ENCODE data around the gene SNHG17.
A peak's percentile ranks its signal among the peaks of the same experiment; 100 is the strongest.
"Not testable (repeated sequence)": the region's sequence is repeated elsewhere in the genome, so short reads cannot be mapped to it uniquely, and the experiment has no call there.

Gene SNHG17

GRCh38 chr20:38434770-38435554, at the start of gene SNHG17:
Gene SNHG17, minus strand, starts transcription at chr20:38435328.
- DNase-seq (ENCODE audit: low spot score), result peak; percentile 86

DNA sequence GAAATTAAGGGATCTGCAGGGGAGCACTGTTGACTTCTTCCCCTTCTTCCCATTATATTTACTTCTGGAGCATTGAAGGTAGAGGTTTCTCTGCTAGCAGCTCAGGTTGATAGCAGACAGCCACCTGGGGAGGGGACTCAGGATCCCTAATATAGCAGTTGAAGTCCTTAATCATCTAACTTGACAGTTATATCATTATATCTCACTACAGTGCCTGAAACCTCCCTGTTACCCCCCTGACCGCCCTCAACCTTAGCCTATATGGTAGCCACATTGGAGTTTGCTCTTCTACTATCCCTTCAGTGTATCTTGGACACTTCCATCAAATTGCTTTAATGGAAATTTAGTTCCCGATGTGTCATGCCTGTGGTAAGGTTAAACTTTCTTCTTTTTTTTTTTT, 44.5 kb upstream of the SNHG17 start:
- DNase-seq (ENCODE audit: low spot score), result no peak

DNA sequence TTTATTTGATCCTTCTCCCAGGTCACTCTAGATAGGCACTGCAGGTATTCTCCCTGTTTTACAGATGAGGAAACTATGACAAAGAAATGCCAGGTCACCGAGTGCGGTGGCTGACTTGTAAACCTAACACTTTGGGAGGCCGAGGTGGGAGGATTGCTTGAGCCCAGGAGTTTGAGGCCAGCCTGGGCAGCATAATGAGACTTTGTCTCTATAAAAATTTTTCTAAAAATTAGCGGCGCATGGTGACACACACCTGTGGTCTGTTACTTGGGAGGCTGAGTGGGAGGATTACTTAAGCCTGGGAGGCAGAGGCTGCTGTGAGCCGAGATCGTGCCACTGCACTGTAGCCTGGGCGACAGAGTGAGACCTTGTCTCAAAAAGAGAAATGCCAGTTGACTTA, 42.6 kb upstream of the SNHG17 start:
- no peak for DNase-seq (ENCODE audit: low spot score)

GRCh38 chr20:38473367-38473795, 38.3 kb upstream of the SNHG17 start:
- no peak for DNase-seq (ENCODE audit: low spot score)

GRCh38 chr20:38472513-38473366, 37.6 kb upstream of the SNHG17 start, which contains the start of gene RALGAPB:
Gene RALGAPB, plus strand, starts transcription at chr20:38472843. Its CDS starts 15,590 bp downstream, at chr20:38488433.
- DNase-seq (ENCODE audit: low spot score), result peak; percentile 98

GRCh38 chr20:38471987-38472512, 36.9 kb upstream of the SNHG17 start:
- no peak for DNase-seq (ENCODE audit: low spot score)

GRCh38 chr20:38471245-38471644, 36.1 kb upstream of the SNHG17 start:
- no peak for DNase-seq (ENCODE audit: low spot score)

DNA sequence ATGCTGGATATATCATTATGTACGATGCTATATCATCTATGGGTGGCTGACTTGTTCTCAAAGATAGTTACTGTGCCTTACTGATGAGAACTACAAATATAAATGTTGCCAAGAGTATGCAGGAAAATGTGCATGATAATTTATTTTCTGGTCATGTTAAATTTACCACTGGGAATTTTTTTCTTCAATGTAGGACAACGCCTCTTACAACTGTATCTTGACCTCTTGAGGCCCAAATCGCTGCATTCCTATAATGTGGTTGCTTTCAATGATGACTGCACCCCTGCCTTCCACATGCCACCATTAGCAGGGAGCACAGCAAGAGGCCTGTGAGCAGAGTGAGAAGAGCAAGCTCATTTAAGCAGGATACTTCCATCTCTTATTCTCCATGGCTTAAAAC, 31.9 kb upstream of the SNHG17 start:
- no peak for DNase-seq (ENCODE audit: low spot score)

GRCh38 chr20:38466171-38466570, 31.0 kb upstream of the SNHG17 start:
- no peak for DNase-seq (ENCODE audit: low spot score)

DNA sequence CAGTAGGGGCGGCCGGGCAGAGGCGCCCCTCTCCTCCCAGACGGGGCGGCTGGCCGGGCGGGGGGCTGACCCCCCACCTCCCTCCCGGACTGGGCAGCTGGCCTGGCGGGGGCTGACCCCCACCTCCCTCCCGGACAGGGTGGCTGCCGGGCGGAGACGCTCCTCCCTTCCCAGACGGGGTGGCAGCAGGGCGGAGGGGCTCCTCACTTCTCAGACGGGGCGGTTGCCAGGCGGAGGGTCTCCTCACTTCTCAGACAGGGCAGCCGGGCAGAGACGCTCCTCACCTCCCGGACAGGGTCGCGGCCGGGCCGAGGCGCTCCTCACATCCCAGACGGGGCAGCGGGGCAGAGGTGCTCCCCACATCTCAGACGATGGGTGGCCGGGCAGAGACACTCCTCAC, 26.4 kb upstream of the SNHG17 start:
- not testable (repeated sequence) for DNase-seq (ENCODE audit: low spot score)

DNA sequence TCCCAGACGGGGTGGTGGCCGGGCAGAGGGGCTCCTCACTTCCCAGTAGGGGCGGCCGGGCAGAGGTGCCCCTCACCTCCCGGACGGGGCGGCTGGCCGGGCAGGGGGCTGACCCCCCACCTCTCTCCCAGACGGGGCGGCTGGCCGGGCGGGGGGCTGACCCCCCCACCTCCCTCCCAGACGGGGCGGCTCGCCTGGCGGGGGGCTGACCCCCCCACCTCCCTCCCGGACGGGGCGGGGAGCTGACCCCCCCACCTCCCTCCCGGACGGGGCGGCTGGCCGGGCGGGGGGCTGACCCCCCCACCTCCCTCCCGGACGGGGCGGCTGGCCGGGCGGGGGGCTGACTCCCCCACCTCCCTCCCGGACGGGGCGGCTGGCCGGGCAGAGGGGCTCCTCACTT, 26.0 kb upstream of the SNHG17 start:
- DNase-seq (ENCODE audit: low spot score), result not testable (repeated sequence)

GRCh38 chr20:38460631-38461030, 25.5 kb upstream of the SNHG17 start:
- DNase-seq (ENCODE audit: low spot score), result not testable (repeated sequence)

DNA sequence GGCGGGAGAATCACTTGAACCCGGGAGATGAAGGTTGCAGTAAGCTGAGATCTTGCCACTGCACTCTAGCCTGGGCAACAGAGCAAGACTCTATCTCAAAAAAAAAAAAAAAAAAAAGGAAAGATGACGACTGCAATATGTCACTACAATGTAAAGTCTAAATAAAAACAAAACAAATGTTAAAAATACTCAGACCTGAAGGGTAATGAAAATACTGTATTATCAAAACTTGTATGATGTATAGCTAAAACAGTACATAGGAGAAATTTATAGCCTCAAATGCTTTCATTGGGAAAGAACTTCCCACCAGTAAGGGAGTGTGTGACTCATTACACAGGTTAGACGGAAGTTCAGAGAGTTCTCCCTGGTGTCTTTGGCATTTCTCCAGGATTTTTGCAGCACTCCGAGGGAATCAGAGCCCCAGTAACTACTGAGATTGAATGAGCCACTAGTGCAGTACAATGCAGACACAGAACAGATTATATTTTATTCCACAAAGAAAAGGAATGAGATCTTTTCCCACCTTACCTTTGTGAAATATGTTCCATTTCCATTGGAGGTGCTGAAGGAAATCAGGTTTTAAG, 25.0 kb upstream of the SNHG17 start:
- DNase-seq (ENCODE audit: low spot score), result no peak

GRCh38 chr20:38458314-38458713, 23.2 kb upstream of the SNHG17 start:
- no peak for DNase-seq (ENCODE audit: low spot score)

DNA sequence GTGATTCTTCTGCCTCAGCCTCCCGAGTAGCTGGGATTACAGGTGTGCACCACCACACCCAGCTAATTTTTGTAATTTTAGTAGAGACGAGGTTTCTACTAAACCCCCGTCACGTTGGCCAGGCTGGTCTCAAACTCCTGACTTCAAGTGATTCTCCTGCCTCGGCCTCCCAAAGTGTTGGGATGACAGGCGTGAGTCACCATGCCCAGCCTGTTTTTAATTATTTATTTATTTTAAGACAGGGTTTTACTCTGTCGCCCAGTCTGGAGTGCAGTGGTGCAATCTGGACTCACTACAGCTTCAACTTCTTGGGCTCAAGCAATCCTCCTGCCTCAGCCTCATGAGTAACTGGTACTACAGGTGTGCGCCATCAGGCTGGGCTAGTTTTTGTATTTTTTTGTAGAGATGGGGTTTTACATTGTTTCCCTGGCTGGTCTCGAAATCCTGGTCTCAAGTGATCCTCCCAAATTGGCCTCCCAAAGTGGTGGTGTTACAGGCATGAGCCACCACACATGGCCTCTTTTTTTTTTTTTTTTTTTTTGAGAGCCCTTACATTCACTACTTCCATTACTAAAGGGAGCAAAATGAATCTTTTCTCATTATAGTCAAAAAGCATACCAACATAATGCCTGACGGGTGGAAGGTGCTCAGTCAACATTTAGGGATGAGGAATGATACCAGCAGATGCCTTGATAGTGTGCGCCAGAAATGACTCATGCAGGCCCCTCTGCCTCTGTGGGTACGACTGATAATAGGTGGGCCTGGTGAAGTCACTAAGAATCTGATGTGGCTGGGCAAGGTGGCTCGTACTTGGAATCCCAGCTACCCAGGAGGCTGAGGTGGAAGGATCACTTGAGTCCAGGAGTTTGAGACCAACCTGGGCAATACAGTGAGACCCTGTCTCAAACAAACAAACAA, 19.7 kb upstream of the SNHG17 start:
- no peak for DNase-seq (ENCODE audit: low spot score)

DNA sequence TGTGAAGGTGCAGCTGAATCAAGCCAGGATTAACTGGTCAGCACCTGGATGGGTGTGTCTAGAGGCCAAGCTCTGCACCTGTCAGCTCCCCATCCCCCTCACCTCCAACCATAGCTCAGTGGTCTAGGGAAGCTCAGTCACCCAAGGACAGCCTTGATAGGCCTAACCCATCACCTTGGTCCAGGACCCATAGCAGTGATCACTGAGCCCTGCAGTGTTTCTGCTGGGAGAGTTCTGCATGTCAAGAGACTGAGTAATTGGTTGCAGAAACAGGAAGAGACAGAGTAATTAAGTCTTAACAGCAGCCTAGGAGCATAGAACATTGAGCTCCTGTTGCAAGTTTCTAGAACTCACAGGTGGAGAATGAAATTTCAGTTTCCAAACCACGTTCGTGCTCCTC, 18.8 kb upstream of the SNHG17 start:
- no peak for DNase-seq (ENCODE audit: low spot score)

GRCh38 chr20:38452880-38453624, 17.9 kb upstream of the SNHG17 start:
- no peak for DNase-seq (ENCODE audit: low spot score)

- DNase-seq (ENCODE audit: low spot score), result no peak
Measured at GRCh38 chr20:38450412-38450975, 15.4 kb upstream of the SNHG17 start.

DNA sequence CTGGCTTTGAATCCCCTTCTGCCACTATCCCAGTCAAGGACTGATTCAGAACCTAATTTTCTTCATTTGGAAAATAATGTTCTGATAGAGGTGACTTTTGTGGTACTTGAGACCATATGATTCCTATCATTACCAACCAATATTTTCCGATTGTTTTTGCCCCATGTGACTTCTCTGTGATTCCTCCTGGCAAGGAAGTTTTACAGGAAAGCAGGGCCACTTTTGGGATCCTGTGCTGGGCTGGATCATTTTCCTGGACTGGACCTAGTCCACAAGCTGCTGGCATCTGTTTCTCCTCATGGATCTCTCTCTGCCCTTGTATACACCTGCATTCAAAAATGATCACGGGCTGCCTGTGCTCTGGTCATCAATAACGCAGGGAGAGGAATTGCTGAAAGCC, 13.9 kb upstream of the SNHG17 start:
- no peak for DNase-seq (ENCODE audit: low spot score)
